ENCODE measurements around the gene LGALS9C.
"Not testable (repeated sequence)": the region's sequence is repeated elsewhere in the genome, so short reads cannot be mapped to it uniquely, and the experiment has no call there.

LGALS9C gene

GRCh38 chr17:18476508-18477308, at the start of gene LGALS9C:
LGALS9C (plus strand) TSS chr17:18476789; CDS start chr17:18476855, 66 bp downstream.
- peak; percentile 21 for DNase-seq

- not testable (repeated sequence) for DNase-seq
These were observed 44.4 kb upstream of the LGALS9C start for GRCh38 chr17:18432206-18432605.

- not testable (repeated sequence) for DNase-seq
These were observed 37.1 kb upstream of the LGALS9C start for GRCh38 chr17:18439465-18439870.

GRCh38 chr17:18442093-18442492, 34.5 kb upstream of the LGALS9C start:
- DNase-seq: not testable (repeated sequence)

- DNase-seq: not testable (repeated sequence)
These were observed 34.1 kb upstream of the LGALS9C start for GRCh38 chr17:18442532-18442931.

- peak; percentile 10 for DNase-seq
These were observed 28.9 kb upstream of the LGALS9C start for GRCh38 chr17:18447476-18448205.

- DNase-seq: not testable (repeated sequence)
These were observed 28.3 kb upstream of the LGALS9C start for GRCh38 chr17:18448311-18448710.

- DNase-seq: not testable (repeated sequence)
These were observed 26.8 kb upstream of the LGALS9C start for GRCh38 chr17:18449833-18450232.

- peak; percentile 10 for DNase-seq
These were observed 25.6 kb upstream of the LGALS9C start for GRCh38 chr17:18450998-18451397.

GRCh38 chr17:18451969-18452368, 24.6 kb upstream of the LGALS9C start:
- DNase-seq: peak; percentile 4

GRCh38 chr17:18459035-18459434, 17.6 kb upstream of the LGALS9C start:
- DNase-seq: peak; percentile 12

GRCh38 chr17:18463831-18464502, 12.6 kb upstream of the LGALS9C start:
- DNase-seq: peak; percentile 24

GRCh38 chr17:18466250-18466983, 10.2 kb upstream of the LGALS9C start:
- not testable (repeated sequence) for DNase-seq

GRCh38 chr17:18467001-18467400, 9.6 kb upstream of the LGALS9C start:
- not testable (repeated sequence) for DNase-seq

- peak; percentile 2 for DNase-seq
These were observed 8.0 kb upstream of the LGALS9C start for GRCh38 chr17:18468472-18469171.

- DNase-seq: not testable (repeated sequence)
These were observed 6.8 kb upstream of the LGALS9C start for GRCh38 chr17:18469837-18470236.

GRCh38 chr17:18470345-18470930, 6.2 kb upstream of the LGALS9C start:
- DNase-seq: not testable (repeated sequence)

- not testable (repeated sequence) for DNase-seq
These were observed 2.6 kb upstream of the LGALS9C start for GRCh38 chr17:18473967-18474366.

GRCh38 chr17:18474754-18475153, 1.8 kb upstream of the LGALS9C start:
- not testable (repeated sequence) for DNase-seq

GRCh38 chr17:18477367-18477766, 778 bp downstream of the LGALS9C start:
- DNase-seq: not testable (repeated sequence)

GRCh38 chr17:18478362-18478761, 1.8 kb downstream of the LGALS9C start:
- peak; percentile 11 for DNase-seq

Measured in right hindlimb (tissue), 1 donor.